K562 (cell line): ENCODE data around the gene IFI6. TPM values are rescaled to one million over a fixed set of nuclear protein-coding genes. Genes with fewer than 3 reads are reported as not detected.
A peak's percentile ranks its signal among the peaks of the same experiment; 100 is the strongest.

Source experiments
- CC2D1A ChIP-seq: fragments of 450-650 bp; IDR thresholded peaks from 2 replicates; pipeline ENCODE4 v1.6.1; 2017; ENCODE audit warnings: mild to moderate bottlenecking
- MAZ ChIP-seq, 2 experiments: fragments of 450-650 bp in 1 of 2; sonication (generic) in 1 of 2; formaldehyde crosslinking; IDR thresholded peaks in 1 of 2; conservative IDR thresholded peaks in 1 of 2; 2 replicates each; pipeline versions ENCODE4 v1.4.0 to v1.5.0; 2020; ENCODE audit warnings: mild to moderate bottlenecking in 1 of 2, missing genetic modification reagents in 1 of 2
- MTA3 ChIP-seq: fragments of 450-650 bp; formaldehyde crosslinking; IDR thresholded peaks from 2 replicates; pipeline ENCODE4 v1.6.1; 2017; ENCODE audit warnings: mild to moderate bottlenecking, borderline replicate concordance
- STAG1 ChIP-seq: sonication (generic); formaldehyde crosslinking; IDR thresholded peaks from 2 replicates; pipeline ENCODE4 v1.5.0; 2020; ENCODE audit warnings: missing genetic modification reagents, borderline replicate concordance
- polyA plus RNA-seq, 8 experiments: library from polyadenylated mRNA; depleted of rRNA in 4 of 8; stranded (reverse) in 5 of 8; unstranded in 3 of 8; fragments of >200 nt; fragmentation: Nextera tagmentation in 2 of 8; fragmentation: Illumina TruSeq in 1 of 8; extraction: Ambion mirVana in 2 of 8; extraction: Trizol in 1 of 8; gene quantifications; 2 replicates each; pipeline versions ENCODE4 v1.2.1 to v1.2.3, GENCODE V29; 2011 to 2014; ENCODE audit warnings: inconsistent platforms in 1 of 8, missing spikeins in 1 of 8
- total RNA-seq, 7 experiments: library from RNA; depleted of rRNA in 6 of 7; stranded (reverse); fragments of >200 nt in 6 of 7; fragmentation: Illumina TruSeq in 2 of 7; extraction: Trizol in 2 of 7; gene quantifications; 2 replicates each; pipeline versions ENCODE4 v1.2.1 to v1.2.3, GENCODE V29; 2011 to 2021; ENCODE audit warnings: low replicate concordance in 1 of 7
- TF ChIP-seq, protein P1 (sequence below), 2 experiments: fragments of 450-650 bp in 1 of 2; sonication (generic) in 1 of 2; formaldehyde crosslinking; conservative IDR thresholded peaks; 2 replicates each; pipeline versions ENCODE4 v1.4.0 to v1.8.1; 2020 to 2022; ENCODE audit warnings: mild to moderate bottlenecking in 1 of 2, missing genetic modification reagents in 1 of 2
- TF ChIP-seq, protein P2 (sequence below): IDR thresholded peaks from 3 replicates; pipeline ENCODE4 v1.6.1; 2011; ENCODE audit warnings: borderline replicate concordance, mild to moderate bottlenecking; ENCODE audit not compliant: insufficient read length, insufficient read depth
- TF ChIP-seq, protein P3 (sequence below): fragments of 200-600 bp; sonication (generic); IDR thresholded peaks from one replicate; pipeline ENCODE4 v1.6.1; 2012; ENCODE audit warnings: mild to moderate bottlenecking, low read depth, low read length, inconsistent platforms
- TF ChIP-seq, protein P4 (sequence below): fragments of 200-800 bp; sonication (Bioruptor generic); IDR thresholded peaks from 2 replicates; pipeline ENCODE4 v1.6.1; 2017; ENCODE audit warnings: missing genetic modification characterization, missing compliant biosample characterization
- TF ChIP-seq, protein P5 (sequence below): fragments of 450-650 bp; IDR thresholded peaks from 2 replicates; pipeline ENCODE4 v1.6.1; 2016; ENCODE audit warnings: antibody characterized with exemption

The IFI6 gene
- total and polyA plus RNA-seq, 9 of the 15 experiments (the other 6 are each of a cell fraction or from before 2014, with no cell fraction given): 0.17 to 4.5 (median 2.2) TPM

DNA sequence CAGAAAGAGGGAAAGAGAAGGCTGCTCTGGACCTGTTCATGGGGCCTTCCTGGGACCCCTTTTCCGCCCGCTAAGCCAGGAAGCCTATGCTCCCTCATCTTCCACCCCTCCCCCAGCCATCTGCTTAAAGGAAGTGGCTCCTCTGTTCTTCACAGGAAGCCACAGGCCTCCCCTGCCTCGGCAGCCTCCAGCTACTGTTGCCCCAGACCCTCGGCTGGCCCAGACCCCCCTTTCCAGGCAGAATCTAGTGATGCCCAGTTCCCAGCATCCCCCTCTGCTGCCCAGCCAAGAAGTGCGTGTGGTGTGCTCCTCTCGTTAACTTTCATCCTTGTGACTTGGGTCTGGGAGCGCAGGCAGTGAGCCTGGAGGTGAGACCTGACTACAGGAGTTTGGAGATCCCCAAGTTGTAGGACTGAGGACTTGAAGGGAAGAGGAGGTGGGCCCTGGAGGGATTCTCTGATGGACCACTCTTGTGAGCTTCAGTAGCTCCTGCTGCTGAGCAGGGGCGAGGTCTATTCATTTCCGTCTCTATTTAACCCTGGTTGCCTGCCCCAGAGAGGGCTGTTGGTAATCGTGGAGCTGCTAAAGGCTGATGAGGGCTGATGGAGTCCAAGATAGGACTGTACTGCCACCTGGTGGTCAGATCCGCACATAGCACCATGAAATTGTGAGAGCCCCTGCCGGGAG, 9.1 kb downstream of the IFI6 start (continued):
- TF ChIP-seq, protein P1, sequence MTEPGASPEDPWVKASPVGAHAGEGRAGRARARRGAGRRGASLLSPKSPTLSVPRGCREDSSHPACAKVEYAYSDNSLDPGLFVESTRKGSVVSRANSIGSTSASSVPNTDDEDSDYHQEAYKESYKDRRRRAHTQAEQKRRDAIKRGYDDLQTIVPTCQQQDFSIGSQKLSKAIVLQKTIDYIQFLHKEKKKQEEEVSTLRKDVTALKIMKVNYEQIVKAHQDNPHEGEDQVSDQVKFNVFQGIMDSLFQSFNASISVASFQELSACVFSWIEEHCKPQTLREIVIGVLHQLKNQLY (CRISPR knock-in tag; conservative IDR thresholded peaks at IDR 0.05): no peak
- TF ChIP-seq, protein P2, sequence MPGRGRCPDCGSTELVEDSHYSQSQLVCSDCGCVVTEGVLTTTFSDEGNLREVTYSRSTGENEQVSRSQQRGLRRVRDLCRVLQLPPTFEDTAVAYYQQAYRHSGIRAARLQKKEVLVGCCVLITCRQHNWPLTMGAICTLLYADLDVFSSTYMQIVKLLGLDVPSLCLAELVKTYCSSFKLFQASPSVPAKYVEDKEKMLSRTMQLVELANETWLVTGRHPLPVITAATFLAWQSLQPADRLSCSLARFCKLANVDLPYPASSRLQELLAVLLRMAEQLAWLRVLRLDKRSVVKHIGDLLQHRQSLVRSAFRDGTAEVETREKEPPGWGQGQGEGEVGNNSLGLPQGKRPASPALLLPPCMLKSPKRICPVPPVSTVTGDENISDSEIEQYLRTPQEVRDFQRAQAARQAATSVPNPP: no peak
- TF ChIP-seq, protein P3, sequence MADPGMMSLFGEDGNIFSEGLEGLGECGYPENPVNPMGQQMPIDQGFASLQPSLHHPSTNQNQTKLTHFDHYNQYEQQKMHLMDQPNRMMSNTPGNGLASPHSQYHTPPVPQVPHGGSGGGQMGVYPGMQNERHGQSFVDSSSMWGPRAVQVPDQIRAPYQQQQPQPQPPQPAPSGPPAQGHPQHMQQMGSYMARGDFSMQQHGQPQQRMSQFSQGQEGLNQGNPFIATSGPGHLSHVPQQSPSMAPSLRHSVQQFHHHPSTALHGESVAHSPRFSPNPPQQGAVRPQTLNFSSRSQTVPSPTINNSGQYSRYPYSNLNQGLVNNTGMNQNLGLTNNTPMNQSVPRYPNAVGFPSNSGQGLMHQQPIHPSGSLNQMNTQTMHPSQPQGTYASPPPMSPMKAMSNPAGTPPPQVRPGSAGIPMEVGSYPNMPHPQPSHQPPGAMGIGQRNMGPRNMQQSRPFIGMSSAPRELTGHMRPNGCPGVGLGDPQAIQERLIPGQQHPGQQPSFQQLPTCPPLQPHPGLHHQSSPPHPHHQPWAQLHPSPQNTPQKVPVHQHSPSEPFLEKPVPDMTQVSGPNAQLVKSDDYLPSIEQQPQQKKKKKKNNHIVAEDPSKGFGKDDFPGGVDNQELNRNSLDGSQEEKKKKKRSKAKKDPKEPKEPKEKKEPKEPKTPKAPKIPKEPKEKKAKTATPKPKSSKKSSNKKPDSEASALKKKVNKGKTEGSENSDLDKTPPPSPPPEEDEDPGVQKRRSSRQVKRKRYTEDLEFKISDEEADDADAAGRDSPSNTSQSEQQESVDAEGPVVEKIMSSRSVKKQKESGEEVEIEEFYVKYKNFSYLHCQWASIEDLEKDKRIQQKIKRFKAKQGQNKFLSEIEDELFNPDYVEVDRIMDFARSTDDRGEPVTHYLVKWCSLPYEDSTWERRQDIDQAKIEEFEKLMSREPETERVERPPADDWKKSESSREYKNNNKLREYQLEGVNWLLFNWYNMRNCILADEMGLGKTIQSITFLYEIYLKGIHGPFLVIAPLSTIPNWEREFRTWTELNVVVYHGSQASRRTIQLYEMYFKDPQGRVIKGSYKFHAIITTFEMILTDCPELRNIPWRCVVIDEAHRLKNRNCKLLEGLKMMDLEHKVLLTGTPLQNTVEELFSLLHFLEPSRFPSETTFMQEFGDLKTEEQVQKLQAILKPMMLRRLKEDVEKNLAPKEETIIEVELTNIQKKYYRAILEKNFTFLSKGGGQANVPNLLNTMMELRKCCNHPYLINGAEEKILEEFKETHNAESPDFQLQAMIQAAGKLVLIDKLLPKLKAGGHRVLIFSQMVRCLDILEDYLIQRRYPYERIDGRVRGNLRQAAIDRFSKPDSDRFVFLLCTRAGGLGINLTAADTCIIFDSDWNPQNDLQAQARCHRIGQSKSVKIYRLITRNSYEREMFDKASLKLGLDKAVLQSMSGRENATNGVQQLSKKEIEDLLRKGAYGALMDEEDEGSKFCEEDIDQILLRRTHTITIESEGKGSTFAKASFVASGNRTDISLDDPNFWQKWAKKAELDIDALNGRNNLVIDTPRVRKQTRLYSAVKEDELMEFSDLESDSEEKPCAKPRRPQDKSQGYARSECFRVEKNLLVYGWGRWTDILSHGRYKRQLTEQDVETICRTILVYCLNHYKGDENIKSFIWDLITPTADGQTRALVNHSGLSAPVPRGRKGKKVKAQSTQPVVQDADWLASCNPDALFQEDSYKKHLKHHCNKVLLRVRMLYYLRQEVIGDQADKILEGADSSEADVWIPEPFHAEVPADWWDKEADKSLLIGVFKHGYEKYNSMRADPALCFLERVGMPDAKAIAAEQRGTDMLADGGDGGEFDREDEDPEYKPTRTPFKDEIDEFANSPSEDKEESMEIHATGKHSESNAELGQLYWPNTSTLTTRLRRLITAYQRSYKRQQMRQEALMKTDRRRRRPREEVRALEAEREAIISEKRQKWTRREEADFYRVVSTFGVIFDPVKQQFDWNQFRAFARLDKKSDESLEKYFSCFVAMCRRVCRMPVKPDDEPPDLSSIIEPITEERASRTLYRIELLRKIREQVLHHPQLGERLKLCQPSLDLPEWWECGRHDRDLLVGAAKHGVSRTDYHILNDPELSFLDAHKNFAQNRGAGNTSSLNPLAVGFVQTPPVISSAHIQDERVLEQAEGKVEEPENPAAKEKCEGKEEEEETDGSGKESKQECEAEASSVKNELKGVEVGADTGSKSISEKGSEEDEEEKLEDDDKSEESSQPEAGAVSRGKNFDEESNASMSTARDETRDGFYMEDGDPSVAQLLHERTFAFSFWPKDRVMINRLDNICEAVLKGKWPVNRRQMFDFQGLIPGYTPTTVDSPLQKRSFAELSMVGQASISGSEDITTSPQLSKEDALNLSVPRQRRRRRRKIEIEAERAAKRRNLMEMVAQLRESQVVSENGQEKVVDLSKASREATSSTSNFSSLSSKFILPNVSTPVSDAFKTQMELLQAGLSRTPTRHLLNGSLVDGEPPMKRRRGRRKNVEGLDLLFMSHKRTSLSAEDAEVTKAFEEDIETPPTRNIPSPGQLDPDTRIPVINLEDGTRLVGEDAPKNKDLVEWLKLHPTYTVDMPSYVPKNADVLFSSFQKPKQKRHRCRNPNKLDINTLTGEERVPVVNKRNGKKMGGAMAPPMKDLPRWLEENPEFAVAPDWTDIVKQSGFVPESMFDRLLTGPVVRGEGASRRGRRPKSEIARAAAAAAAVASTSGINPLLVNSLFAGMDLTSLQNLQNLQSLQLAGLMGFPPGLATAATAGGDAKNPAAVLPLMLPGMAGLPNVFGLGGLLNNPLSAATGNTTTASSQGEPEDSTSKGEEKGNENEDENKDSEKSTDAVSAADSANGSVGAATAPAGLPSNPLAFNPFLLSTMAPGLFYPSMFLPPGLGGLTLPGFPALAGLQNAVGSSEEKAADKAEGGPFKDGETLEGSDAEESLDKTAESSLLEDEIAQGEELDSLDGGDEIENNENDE: no peak
- peak in 1 of 2 experiments; percentile 70; a peak in 2 of 4 replicates for TF ChIP-seq MAZ (CRISPR knock-in tag; conservative IDR thresholded peaks at IDR 0.05 in 1 of 2, IDR thresholded peaks at IDR 0.05 in 1 of 2)
- no peak; the same call in none of the 2 replicates for TF ChIP-seq STAG1 (CRISPR knock-in tag)
- TF ChIP-seq, protein P4, sequence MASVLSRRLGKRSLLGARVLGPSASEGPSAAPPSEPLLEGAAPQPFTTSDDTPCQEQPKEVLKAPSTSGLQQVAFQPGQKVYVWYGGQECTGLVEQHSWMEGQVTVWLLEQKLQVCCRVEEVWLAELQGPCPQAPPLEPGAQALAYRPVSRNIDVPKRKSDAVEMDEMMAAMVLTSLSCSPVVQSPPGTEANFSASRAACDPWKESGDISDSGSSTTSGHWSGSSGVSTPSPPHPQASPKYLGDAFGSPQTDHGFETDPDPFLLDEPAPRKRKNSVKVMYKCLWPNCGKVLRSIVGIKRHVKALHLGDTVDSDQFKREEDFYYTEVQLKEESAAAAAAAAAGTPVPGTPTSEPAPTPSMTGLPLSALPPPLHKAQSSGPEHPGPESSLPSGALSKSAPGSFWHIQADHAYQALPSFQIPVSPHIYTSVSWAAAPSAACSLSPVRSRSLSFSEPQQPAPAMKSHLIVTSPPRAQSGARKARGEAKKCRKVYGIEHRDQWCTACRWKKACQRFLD (CRISPR knock-in tag): peak; percentile 60; the same call in 1 of the 2 replicates
- TF ChIP-seq MTA3: 0 out of 2 replicates have a peak, but pooled peaks have one; percentile 11
- TF ChIP-seq, protein P5, sequence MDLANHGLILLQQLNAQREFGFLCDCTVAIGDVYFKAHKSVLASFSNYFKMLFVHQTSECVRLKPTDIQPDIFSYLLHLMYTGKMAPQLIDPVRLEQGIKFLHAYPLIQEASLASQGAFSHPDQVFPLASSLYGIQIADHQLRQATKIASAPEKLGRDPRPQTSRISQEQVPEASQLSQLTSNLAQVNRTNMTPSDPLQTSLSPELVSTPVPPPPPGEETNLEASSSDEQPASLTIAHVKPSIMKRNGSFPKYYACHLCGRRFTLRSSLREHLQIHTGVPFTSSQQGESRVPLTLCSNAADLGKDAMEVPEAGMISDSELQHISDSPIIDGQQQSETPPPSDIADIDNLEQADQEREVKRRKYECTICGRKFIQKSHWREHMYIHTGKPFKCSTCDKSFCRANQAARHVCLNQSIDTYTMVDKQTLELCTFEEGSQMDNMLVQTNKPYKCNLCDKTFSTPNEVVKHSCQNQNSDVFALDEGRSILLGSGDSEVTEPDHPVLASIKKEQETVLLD: no peak
- peak; percentile 91 for TF ChIP-seq CC2D1A
